ENCODE results near the gene ELP1. TPM values are rescaled to one million over a fixed set of nuclear protein-coding genes. Genes with fewer than 3 reads are reported as not detected.

The ELP1 gene
- total RNA-seq, 4 donors from 2014 or later: 12.3 to 22.2 (median 20.2) TPM

DNA sequence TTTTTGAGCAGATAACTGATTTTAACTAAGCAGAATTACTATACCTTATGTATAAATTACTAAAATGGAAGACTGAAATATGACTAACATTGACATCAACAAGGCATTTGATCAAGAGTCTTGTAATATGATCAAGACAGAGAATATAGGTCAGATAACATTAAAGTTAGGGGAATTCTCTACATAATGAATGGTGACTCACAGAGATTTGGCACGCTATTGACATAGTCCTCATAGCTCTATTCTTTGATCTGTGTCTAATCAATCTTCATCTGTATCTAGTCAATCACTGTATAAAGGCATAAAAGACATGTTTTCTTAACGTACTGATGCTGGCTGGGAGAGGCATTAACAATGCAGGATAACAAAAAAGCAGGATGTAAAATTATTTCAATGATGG, 17.7 kb upstream of the ELP1 start:
- 37 to 58% methylated on average over 2 of the region's 2 CpGs for WGBS, 2 donors
- no peaks in the 10 kb centered on the region for H3K27me3 ChIP-seq
- no peak for DNase-seq

DNA sequence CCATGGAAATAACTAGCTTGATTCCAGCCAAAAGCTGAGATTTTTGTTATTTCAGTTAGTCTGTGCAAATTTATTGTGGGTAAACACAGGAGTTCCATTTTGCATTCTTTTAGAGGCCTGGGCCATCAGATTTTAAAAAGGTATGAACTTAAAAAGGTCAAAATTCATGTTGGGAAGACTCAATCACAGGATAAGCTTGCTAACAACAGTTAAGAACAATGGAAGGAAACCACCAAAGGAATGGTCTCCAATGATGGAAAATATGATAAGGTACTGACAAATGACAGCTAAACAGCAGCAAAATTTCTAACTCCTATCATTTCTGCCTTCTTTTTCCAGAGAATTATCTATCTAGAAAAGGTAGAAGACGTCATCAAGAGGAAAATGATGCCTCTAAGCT, 16.2 kb upstream of the ELP1 start:
- H3K27ac ChIP-seq: no peak overlapping the region
- H3K4me3 ChIP-seq: no peak overlapping the region
- intact Hi-C loops (cut with DNase I): no loop called here
- 73 to 81% methylated on average over 1 of the region's 1 CpG for WGBS, 2 donors
- TF ChIP-seq, protein P1, sequence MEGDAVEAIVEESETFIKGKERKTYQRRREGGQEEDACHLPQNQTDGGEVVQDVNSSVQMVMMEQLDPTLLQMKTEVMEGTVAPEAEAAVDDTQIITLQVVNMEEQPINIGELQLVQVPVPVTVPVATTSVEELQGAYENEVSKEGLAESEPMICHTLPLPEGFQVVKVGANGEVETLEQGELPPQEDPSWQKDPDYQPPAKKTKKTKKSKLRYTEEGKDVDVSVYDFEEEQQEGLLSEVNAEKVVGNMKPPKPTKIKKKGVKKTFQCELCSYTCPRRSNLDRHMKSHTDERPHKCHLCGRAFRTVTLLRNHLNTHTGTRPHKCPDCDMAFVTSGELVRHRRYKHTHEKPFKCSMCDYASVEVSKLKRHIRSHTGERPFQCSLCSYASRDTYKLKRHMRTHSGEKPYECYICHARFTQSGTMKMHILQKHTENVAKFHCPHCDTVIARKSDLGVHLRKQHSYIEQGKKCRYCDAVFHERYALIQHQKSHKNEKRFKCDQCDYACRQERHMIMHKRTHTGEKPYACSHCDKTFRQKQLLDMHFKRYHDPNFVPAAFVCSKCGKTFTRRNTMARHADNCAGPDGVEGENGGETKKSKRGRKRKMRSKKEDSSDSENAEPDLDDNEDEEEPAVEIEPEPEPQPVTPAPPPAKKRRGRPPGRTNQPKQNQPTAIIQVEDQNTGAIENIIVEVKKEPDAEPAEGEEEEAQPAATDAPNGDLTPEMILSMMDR (IDR thresholded peaks at IDR 0.05): no peak
- TF ChIP-seq POLR2A (IDR thresholded peaks at IDR 0.05): no peak
- no peak for DNase-seq
- H3K27me3 ChIP-seq: no peaks in the 10 kb centered on the region
- peaks cover 0 to 5% (median 0%) of the 10 kb centered on the region in 3 donors for H3K4me1 ChIP-seq
- H3K9me3 ChIP-seq: no peaks in the 10 kb centered on the region
- H3K36me3 ChIP-seq: peaks cover 0 to 9% (median 0%) of the 10 kb centered on the region in 3 donors

More for the DNA sequence above, 17.7 kb upstream of the ELP1 start:
- intact Hi-C loops (cut with DNase I): no loop called here
- Histone ChIP-seq H3K36me3 (peaks cover 0 to 9% (median 0%) of the 10 kb centered on the region in 3 donors), H3K4me3 (no peak overlapping the region), H3K27ac (no peak overlapping the region), H3K4me1 (peaks cover 0 to 5% (median 0%) of the 10 kb centered on the region in 3 donors), H3K9me3 (no peaks in the 10 kb centered on the region)
- TF ChIP-seq POLR2A (IDR thresholded peaks at IDR 0.05): no peak
- TF ChIP-seq, protein P1 (IDR thresholded peaks at IDR 0.05): no peak

DNA sequence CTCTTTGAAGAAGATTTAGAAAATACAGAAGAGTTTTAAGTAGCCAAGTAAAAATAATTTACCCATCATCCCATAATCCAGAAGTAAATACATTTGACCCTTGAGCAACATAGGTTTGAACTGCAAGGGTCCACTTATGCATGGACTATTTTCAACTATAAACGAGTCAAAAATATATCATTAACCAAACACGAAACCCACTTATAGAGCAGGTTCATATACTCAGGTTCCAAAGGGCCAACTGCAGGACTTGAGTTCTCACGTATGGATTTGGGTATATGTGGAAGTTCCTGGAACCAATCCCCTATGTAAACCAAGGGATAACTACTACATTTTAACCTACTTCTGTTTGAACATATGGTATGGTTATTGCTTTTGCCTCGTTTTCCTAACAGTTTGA, 6.1 kb upstream of the ELP1 start:
- Histone ChIP-seq H3K36me3 (peaks cover 0 to 70% (median 4%) of the 10 kb centered on the region in 3 donors), H3K27me3 (no peaks in the 10 kb centered on the region), H3K27ac (no peak overlapping the region), H3K9me3 (no peaks in the 10 kb centered on the region), H3K4me3 (no peak overlapping the region), H3K4me1 (peaks cover 0 to 9% (median 7%) of the 10 kb centered on the region in 3 donors)
- TF ChIP-seq, protein P1 (IDR thresholded peaks at IDR 0.05): no peak
- no peak for TF ChIP-seq POLR2A (IDR thresholded peaks at IDR 0.05)
- DNase-seq: no peak
- WGBS, 2 donors: 79 to 83% methylated on average over 4 of the region's 4 CpGs
- intact Hi-C loops (cut with DNase I): no loop called here

DNA sequence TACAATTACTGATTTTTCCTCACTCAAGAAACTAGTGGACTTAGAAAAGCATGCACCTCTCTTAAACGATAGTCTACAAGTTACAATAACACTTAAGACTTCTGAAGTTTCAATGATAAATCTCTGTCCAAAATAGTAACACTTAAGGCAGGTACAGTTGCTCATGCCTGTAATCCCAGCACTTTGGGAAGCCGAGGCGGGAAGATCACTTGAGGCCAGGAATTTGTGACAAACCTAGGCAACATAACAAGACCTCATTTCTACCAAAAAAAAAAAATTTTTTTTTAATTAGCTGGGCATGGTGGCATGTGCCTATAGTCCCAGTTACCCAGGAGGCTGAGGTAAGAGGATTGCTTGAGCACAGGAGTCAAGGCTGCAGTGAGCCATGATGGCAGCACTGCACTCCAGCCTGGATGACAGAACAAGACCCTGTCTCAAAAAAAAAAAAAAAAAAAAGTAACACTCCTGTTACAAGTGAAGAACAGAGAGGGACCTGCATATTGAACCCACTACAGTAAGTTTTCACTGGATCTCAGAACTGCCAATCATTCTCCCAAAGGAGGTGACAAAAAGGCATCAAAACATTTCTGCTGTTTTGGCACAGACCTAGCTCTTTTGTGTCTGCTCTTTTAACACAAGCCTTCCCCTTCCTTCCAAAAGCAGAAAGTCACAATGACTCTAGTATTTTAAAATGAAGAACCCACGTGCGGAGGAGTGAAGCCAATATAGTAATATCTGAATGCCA, 3.8 kb upstream of the ELP1 start:
- Histone ChIP-seq H3K27me3 (no peaks in the 10 kb centered on the region), H3K9me3 (no peaks in the 10 kb centered on the region), H3K4me1 (peaks cover 4 to 21% (median 15%) of the 10 kb centered on the region in 3 donors), H3K27ac (no peak overlapping the region), H3K36me3 (peaks cover 0 to 61% (median 4%) of the 10 kb centered on the region in 3 donors), H3K4me3 (no peak overlapping the region)
- DNase-seq: no peak
- intact Hi-C loops (cut with DNase I): no loop called here
- TF ChIP-seq, protein P1 (IDR thresholded peaks at IDR 0.05): no peak
- TF ChIP-seq POLR2A (IDR thresholded peaks at IDR 0.05): no peak
- WGBS, 2 donors: 82 to 85% methylated on average over 5 of the region's 5 CpGs

DNA sequence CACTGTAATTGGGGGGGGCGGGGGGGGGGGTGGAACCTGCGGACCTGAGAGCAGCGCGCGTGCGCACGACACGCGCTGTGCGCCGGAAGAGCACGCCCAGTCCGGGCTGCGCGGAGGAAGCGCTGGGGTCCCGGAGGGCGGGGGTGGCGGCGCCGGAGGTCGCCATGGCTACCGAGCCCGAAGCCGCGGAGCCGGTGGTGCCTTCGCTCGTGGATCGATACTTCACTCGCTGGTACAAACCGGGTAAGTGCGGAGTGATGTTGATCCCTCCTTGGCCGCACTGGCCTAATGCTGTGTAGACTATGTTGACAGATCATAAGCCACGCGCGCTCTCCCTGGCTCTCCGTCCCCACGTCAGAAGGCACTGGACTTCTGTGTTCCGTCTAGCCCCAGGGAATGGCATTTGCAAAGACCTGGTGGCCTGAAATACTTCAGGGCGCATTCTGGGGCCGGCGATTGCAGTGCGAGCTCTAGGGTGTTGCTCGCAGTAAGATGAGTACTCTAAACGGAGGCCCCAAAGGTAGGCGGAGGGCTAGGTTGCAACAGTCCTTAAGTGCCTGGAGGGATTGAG, 484 bp upstream of the ELP1 start, which contains the start of gene ABITRAM:
TSS of gene ABITRAM (plus strand) at position 78 of the 571 bp plus-strand sequence. CDS start at position 165, 87 bp downstream.
- Histone ChIP-seq H3K4me1 (peaks cover 8 to 31% (median 21%) of the 10 kb centered on the region in 3 donors), H3K4me3 (peak within 1 kb of the TSS; percentile 63 to 94 (median 78)), H3K27me3 (no peaks in the 10 kb centered on the region), H3K9me3 (no peaks in the 10 kb centered on the region), H3K27ac (peak within 1 kb of the TSS; percentile 88 to 94 (median 90)), H3K36me3 (peaks cover 0 to 45% (median 0%) of the 10 kb centered on the region in 3 donors)
- TF ChIP-seq POLR2A (IDR thresholded peaks at IDR 0.05): no peak
- TF ChIP-seq, protein P1 (IDR thresholded peaks at IDR 0.05): no peak
- WGBS, 2 donors: 0% methylated on average over 13 to 15 of the region's 47 CpGs
- intact Hi-C loops (cut with DNase I): no loop called here
- DNase-seq: peak; percentile 15
